Measurements from ENCODE around the gene CACNG7. TPM values are rescaled to one million over a fixed set of nuclear protein-coding genes. Genes with fewer than 3 reads are reported as not detected.
A peak's percentile ranks its signal among the peaks of the same experiment; 100 is the strongest.

Gene CACNG7
- total RNA-seq, 1 experiment from 2014 or later, result not detected

GRCh38 chr19:53873773-53874605 is 35.1 kb upstream of the CACNG7 start:
- Histone ChIP-seq H4K20me1 (ENCODE audit: low read length) (peaks cover 24% of the 10 kb centered on the region; the same call in 1 of the 2 replicates), H3K27me3 (ENCODE audit: low read length) (no peaks in the 10 kb centered on the region), H2AFZ (ENCODE audit: low read length) (no peak overlapping the region), H3K36me3 (ENCODE audit: low read depth, low read length) (peaks cover 25% of the 10 kb centered on the region), H3K4me2 (ENCODE audit: low read length) (no peak overlapping the region), H3K4me1 (ENCODE audit: insufficient read depth, low read length) (peaks cover 2% of the 10 kb centered on the region; the same call in 1 of the 2 replicates), H3K9me2 (replicated peaks; ENCODE audit: low read length) (no peaks in the 10 kb centered on the region), H3K9me3 (ENCODE audit: low read length) (no peaks in the 10 kb centered on the region), H3F3A (ENCODE audit: low read length, unreplicated experiment) (no peaks in the 10 kb centered on the region), H3K4me3 (ENCODE audit: low read length) (no peak overlapping the region), H3K27ac (ENCODE audit: low read length) (no peak overlapping the region), H3K79me2 (ENCODE audit: low read length) (peaks cover 37% of the 10 kb centered on the region), H3K9ac (ENCODE audit: low read length) (no peak overlapping the region)
- DNase-seq (no peak), ATAC-seq (no peak)
- TF ChIP-seq EZH2phosphoT487 (IDR thresholded peaks at IDR 0.05; ENCODE audit: borderline replicate concordance, low read length) (no peak), EZH2 (IDR thresholded peaks at IDR 0.05; ENCODE audit: low read length, unreplicated experiment) (no peak)
- ChIA-PET CTCF (no interaction called here), POLR2A (ENCODE audit: unreplicated experiment) (no interaction called here)
- BruUV-seq (replicated peaks), result TSS peak; percentile 20
- intact Hi-C loops (cut with micrococcal nuclease), result no loop called here

GRCh38 chr19:53874606-53874990 is 34.5 kb upstream of the CACNG7 start:
- TF ChIP-seq EZH2phosphoT487 (IDR thresholded peaks at IDR 0.05; ENCODE audit: borderline replicate concordance, low read length) (no peak), EZH2 (IDR thresholded peaks at IDR 0.05; ENCODE audit: low read length, unreplicated experiment) (no peak), CTCF (conservative IDR thresholded peaks at IDR 0.05; ENCODE audit: low read depth, low read length) (no peak)
- Histone ChIP-seq H3K27ac (ENCODE audit: low read length) (no peak overlapping the region), H3F3A (ENCODE audit: low read length, unreplicated experiment) (no peaks in the 10 kb centered on the region), H3K4me3 (ENCODE audit: low read length) (no peak overlapping the region), H3K9ac (ENCODE audit: low read length) (no peak overlapping the region), H3K9me3 (ENCODE audit: low read length) (no peaks in the 10 kb centered on the region), H3K9me2 (replicated peaks; ENCODE audit: low read length) (no peaks in the 10 kb centered on the region), H3K27me3 (ENCODE audit: low read length) (0 out of 2 replicates have a peak, but pooled peaks cover 1% of the 10 kb centered on the region), H3K79me2 (ENCODE audit: low read length) (peaks cover 31% of the 10 kb centered on the region), H2AFZ (ENCODE audit: low read length) (no peak overlapping the region), H3K36me3 (ENCODE audit: low read depth, low read length) (peaks cover 25% of the 10 kb centered on the region), H4K20me1 (ENCODE audit: low read length) (peaks cover 24% of the 10 kb centered on the region; the same call in 1 of the 2 replicates), H3K4me2 (ENCODE audit: low read length) (no peak overlapping the region), H3K4me1 (ENCODE audit: insufficient read depth, low read length) (peaks cover 3% of the 10 kb centered on the region; the same call in 1 of the 2 replicates)
- no peak for ATAC-seq
- ChIA-PET CTCF (no interaction called here), POLR2A (ENCODE audit: unreplicated experiment) (no interaction called here)
- DNase-seq, result no peak
- intact Hi-C loops (cut with micrococcal nuclease), result no loop called here
- BruUV-seq (replicated peaks), result no TSS peak

- DNase-seq, result no peak
- peaks cover 24% of the 10 kb centered on the region; the same call in 1 of the 2 replicates for H4K20me1 ChIP-seq (ENCODE audit: low read length)
- H3K27me3 ChIP-seq (ENCODE audit: low read length), result 0 out of 2 replicates have a peak, but pooled peaks cover 6% of the 10 kb centered on the region
- intact Hi-C loops (cut with micrococcal nuclease), result no loop called here
- no peak overlapping the region for H3K4me2 ChIP-seq (ENCODE audit: low read length)
- H3K9me2 ChIP-seq (replicated peaks; ENCODE audit: low read length), result no peaks in the 10 kb centered on the region
- H3K27ac ChIP-seq (ENCODE audit: low read length), result no peak overlapping the region
- no TSS peak for BruUV-seq (replicated peaks)
- no peak overlapping the region for H3K9ac ChIP-seq (ENCODE audit: low read length)
- no peak for ATAC-seq
- peaks cover 23% of the 10 kb centered on the region for H3K79me2 ChIP-seq (ENCODE audit: low read length)
- peaks cover 4% of the 10 kb centered on the region; the same call in 1 of the 2 replicates for H3K4me1 ChIP-seq (ENCODE audit: insufficient read depth, low read length)
- no peak overlapping the region for H2AFZ ChIP-seq (ENCODE audit: low read length)
- TF ChIP-seq EZH2phosphoT487 (IDR thresholded peaks at IDR 0.05; ENCODE audit: borderline replicate concordance, low read length), result no peak
- no peak for TF ChIP-seq EZH2 (IDR thresholded peaks at IDR 0.05; ENCODE audit: low read length, unreplicated experiment)
- no peak for TF ChIP-seq CTCF (conservative IDR thresholded peaks at IDR 0.05; ENCODE audit: low read depth, low read length)
- ChIA-PET CTCF (no interaction called here), POLR2A (ENCODE audit: unreplicated experiment) (interaction anchor here (0.5 kb wide), 1 partner anchor 148 kb away, joined by 4 read pairs; no protein-coding TSS in a partner anchor)
- H3K4me3 ChIP-seq (ENCODE audit: low read length), result no peak overlapping the region
- peaks cover 25% of the 10 kb centered on the region for H3K36me3 ChIP-seq (ENCODE audit: low read depth, low read length)
- no peaks in the 10 kb centered on the region for H3F3A ChIP-seq (ENCODE audit: low read length, unreplicated experiment)
- no peaks in the 10 kb centered on the region for H3K9me3 ChIP-seq (ENCODE audit: low read length)
These were observed 33.3 kb upstream of the CACNG7 start for GRCh38 chr19:53875602-53876325.

All from PC-3 (cell line).